HG03565 (cell line): ENCODE data around the gene INPP5D.
"Not testable (repeated sequence)": the region's sequence is repeated elsewhere in the genome, so short reads cannot be mapped to it uniquely, and the experiment has no call there.

Source experiments
- ATAC-seq: cut with Tn5 transposase; IDR thresholded peaks from one replicate; pipeline ENCODE4 v1.9.1; 2021; ENCODE audit warnings: mild to moderate bottlenecking, moderate library complexity; ENCODE audit not compliant: unreplicated experiment

INPP5D gene

GRCh38 chr2:233133239-233133638, 73.1 kb downstream of the INPP5D start:
- ATAC-seq: no peak

GRCh38 chr2:233135421-233135820, 75.3 kb downstream of the INPP5D start:
- ATAC-seq: no peak

DNA sequence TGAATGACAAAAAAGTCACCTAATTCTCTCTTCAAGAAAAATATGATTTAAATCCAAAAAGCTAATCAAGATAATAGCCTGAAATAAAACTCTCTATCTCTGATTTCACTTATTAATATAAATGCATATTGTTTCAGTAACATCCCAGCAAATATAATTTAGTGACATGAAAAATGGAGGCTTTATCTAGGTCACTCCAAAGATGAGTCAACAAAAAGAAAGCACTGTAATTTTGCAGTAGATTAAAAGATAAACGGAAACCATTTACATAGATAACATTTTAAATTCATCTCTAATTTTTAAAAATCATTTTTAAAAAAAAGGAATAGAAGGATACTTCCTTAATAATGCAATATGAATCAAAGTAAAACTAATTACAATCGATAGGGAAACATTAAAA, 76.9 kb downstream of the INPP5D start:
- ATAC-seq: no peak

GRCh38 chr2:233140077-233140585, 80.0 kb downstream of the INPP5D start:
- no peak for ATAC-seq

DNA sequence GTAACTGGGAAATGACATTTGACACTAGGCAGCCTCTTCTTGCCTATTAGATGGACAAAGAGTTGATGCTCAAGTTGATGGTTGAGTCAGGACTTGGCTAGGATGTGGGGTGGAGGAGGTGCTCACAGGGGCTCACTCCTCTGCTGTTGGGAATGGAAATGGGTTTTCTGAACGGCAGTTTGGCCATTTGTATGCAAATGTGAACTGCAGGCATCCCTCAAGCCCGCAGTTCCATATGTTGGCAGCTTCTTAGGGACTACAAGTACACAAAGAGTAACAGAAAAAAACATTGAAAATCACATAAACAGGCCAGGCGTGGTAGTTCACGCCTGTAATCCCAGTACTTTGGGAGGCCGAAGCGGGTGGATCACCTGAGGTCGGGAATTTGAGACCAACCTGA, 80.8 kb downstream of the INPP5D start:
- ATAC-seq: no peak

GRCh38 chr2:233141901-233142300, 81.8 kb downstream of the INPP5D start:
- ATAC-seq: peak; percentile 12

- ATAC-seq: peak; percentile 66
These were observed 82.3 kb downstream of the INPP5D start for GRCh38 chr2:233142355-233142897.

DNA sequence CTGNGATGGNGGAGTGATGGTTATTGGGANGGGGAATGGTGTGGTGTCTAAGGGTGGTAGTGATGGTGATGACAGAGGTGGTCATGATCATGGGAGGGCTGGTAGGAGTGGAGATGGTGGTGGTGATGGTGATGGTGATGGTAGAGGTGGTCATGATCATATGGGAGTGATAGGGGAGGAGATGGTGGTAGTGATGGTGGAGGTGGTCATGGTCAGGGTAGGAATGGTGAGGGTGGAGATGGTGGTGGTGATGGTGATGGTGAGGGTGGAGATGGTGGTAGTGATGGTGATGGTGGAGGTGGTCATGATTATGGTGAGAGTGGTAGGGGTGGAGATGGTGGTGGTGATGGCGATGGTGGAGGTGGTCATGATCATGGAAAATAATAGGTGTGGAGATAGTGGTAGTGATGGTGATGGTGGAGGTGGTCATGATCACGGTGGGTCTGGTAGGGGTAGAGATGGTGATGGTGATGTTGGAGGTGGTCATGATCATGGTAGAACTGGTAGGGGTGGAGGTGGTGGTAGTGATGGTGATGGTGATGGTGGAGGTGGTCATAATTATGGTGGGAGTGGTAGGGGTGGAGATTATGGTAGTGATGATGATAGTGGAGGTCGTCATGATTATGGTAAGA, 83.7 kb downstream of the INPP5D start:
- no peak for ATAC-seq

- no peak for ATAC-seq
These were observed 85.6 kb downstream of the INPP5D start for GRCh38 chr2:233145726-233146125.

DNA sequence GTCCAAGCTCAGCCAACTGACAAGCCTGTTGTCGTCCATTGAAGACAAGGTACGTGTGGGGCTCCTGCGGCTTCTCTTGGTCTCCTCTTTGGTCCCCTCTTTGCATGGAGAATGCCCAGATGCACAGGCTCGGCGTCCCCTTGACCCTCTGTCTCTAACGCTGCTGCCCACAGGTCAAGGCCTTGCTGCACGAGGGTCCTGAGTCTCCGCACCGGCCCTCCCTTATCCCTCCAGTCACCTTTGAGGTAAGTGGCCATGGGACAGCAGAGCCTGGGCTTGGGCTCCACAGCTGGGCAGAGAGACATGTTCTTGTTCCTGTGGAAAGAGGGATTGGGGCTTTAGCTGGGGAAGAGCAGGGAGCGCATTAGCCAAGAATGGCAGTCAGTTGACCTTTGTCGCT, 86.1 kb downstream of the INPP5D start:
- ATAC-seq: no peak

GRCh38 chr2:233147136-233147828, 87.1 kb downstream of the INPP5D start:
- ATAC-seq: no peak

- ATAC-seq: no peak
These were observed 87.7 kb downstream of the INPP5D start for GRCh38 chr2:233147829-233148167.

- no peak for ATAC-seq
These were observed 88.2 kb downstream of the INPP5D start for GRCh38 chr2:233148354-233148753.

- ATAC-seq: no peak
These were observed 92.4 kb downstream of the INPP5D start for GRCh38 chr2:233152541-233152940.

DNA sequence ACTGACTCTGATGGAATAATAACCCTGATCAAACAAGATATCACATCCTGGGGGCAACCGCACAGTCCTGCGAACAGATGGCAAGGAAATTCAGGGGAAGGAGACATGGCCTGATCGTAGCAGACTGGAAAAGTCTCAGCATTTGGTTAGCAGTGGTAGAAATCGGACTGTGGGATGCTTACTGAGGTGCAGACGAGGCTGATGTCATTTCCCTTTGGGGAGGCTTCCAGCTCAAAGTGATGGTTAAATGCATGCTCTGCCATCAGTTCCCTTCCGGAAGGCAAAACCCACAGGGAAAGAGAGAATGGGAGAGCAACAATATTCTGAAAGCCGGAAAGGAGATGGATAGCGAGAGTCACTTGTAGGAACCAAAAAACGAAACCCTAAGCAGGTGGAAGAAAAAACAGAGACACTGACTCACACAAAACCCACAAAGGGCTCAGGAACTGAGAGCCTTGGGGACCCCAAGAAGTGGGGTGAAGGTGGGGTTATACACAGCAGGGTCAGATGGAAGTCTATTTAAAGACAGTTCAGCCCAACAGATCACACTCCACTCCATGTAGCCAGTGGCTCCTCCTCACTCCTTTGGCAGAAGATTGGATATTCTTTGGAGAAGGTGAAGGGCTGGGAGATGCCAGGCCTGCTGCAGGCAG, 93.1 kb downstream of the INPP5D start:
- ATAC-seq: no peak

- ATAC-seq: no peak
These were observed 95.9 kb downstream of the INPP5D start for GRCh38 chr2:233156001-233156400.

DNA sequence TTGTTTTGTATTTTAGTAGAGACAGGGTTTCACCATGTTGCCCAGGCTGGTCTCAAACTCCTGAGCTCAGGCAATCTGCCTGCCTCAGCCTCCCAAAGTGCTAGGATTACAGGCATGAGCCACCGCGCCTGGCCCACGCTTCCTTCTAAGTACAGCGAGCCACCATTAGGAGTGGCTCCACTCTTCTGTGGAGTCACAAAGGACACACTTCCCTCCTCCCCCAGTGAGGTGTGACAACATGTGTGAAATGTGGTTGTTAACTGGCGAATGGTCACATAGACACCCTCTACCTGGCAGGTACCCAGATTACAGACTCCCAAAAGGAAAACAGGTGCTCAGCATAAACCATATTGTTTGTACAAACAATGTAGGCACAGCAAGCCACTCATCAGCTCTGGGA, 96.3 kb downstream of the INPP5D start:
- not testable (repeated sequence) for ATAC-seq

DNA sequence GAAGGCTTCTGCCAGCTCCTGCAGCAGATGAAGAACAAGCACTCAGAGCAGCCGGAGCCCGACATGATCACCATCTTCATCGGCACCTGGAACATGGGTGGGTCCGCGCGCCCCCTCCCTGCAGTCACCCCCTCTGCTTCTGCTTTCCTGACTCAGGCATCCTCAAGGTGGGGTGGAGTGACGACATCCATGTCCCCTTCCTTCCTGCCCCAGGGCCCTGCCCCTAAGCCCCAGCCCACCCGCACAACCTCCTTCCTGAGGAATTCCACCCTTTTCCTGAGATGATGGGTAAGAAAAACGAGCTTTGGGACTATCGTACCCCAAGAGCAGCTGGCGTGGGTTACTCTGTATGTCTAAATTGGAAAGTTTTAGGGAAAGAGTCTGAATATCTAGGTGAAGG, 101.6 kb downstream of the INPP5D start:
- ATAC-seq: no peak

- ATAC-seq: no peak
These were observed 102.6 kb downstream of the INPP5D start for GRCh38 chr2:233162770-233163169.

DNA sequence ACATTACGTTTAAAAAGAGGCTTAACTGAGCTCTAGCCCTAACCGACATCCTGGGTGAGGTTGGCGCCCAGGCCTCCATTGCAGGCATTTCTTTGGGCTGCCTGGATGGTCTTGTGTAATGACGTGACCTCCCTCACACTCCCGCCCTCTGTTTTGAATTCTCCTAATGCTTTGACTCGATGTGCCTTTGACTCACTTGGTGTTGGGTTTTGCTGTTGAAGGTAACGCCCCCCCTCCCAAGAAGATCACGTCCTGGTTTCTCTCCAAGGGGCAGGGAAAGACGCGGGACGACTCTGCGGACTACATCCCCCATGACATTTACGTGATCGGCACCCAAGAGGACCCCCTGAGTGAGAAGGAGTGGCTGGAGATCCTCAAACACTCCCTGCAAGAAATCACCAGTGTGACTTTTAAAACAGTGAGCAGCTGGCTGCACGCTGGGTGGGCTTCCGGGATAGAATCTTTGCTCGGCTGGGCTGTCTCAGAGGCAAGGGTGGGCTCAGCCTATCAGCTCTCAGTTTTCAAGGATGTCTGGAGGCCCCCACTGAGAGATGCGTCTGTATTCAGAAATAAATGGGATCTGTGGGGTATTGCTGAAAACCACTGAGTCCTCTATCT, 103.5 kb downstream of the INPP5D start:
- ATAC-seq: no peak

- no peak for ATAC-seq
These were observed 104.0 kb downstream of the INPP5D start for GRCh38 chr2:233164128-233164635.
